H9 (cell line): ENCODE results near the gene EIF4E2. TPM values are rescaled to one million over a fixed set of nuclear protein-coding genes. Genes with fewer than 3 reads are reported as not detected.

Experiments
- DNase-seq: peaks from one replicate; pipeline ENCODE4 v3.0.0-alpha.2; 2017
- H2AFZ ChIP-seq: one replicate; pipeline ENCODE4 v1.6.1; 2013; ENCODE audit warnings: mild to moderate bottlenecking, low read length, control low read depth, moderate library complexity
- H2AK5ac ChIP-seq: 2 replicates; pipeline ENCODE4 v1.6.1; 2013; ENCODE audit warnings: low read length, control low read depth, mixed read lengths; ENCODE audit not compliant: insufficient read length
- H2BK120ac ChIP-seq: one replicate; pipeline ENCODE4 v1.6.1; 2013; ENCODE audit warnings: low read depth, mild to moderate bottlenecking, low read length, control low read depth, inconsistent platforms; ENCODE audit not compliant: poor library complexity, severe bottlenecking
- H2BK12ac ChIP-seq: 2 replicates; pipeline ENCODE4 v1.6.1; 2013; ENCODE audit warnings: low read length, control low read depth, mixed read lengths, low read depth; ENCODE audit not compliant: insufficient read length
- H2BK15ac ChIP-seq: 2 replicates; pipeline ENCODE4 v1.6.1; 2013; ENCODE audit warnings: low read depth, low read length, control low read depth
- H2BK20ac ChIP-seq: one replicate; pipeline ENCODE4 v1.6.1; 2013; ENCODE audit warnings: low read depth, mild to moderate bottlenecking, low read length, control low read depth, inconsistent platforms; ENCODE audit not compliant: poor library complexity, severe bottlenecking
- H2BK5ac ChIP-seq: 2 replicates; pipeline ENCODE4 v1.6.1; 2013; ENCODE audit warnings: low read length, control low read depth, mixed read lengths; ENCODE audit not compliant: insufficient read length
- H3K14ac ChIP-seq: 2 replicates; pipeline ENCODE4 v1.6.1; 2013; ENCODE audit warnings: low read length, control low read depth; ENCODE audit not compliant: insufficient read depth
- H3K18ac ChIP-seq: 2 replicates; pipeline ENCODE4 v1.6.1; 2013; ENCODE audit warnings: low read depth, mild to moderate bottlenecking, mixed read lengths, low read length, control low read depth; ENCODE audit not compliant: insufficient read length
- H3K23ac ChIP-seq: 2 replicates; pipeline ENCODE4 v1.6.1; 2013; ENCODE audit warnings: low read length, control low read depth, mixed read lengths, low read depth; ENCODE audit not compliant: insufficient read length
- H3K23me2 ChIP-seq: 2 replicates; pipeline ENCODE4 v1.6.1; 2013; ENCODE audit warnings: low read depth, mild to moderate bottlenecking, mixed read lengths, low read length, control low read depth; ENCODE audit not compliant: insufficient read length, poor library complexity, severe bottlenecking
- H3K27ac ChIP-seq: 2 replicates; pipeline ENCODE4 v1.5.1; 2013; ENCODE audit warnings: low read length, control low read depth, mixed read lengths, low read depth; ENCODE audit not compliant: insufficient read length
- H3K27me3 ChIP-seq: 2 replicates; pipeline ENCODE4 v1.6.1; 2013; ENCODE audit warnings: low read length, control low read depth, inconsistent platforms; ENCODE audit not compliant: insufficient read depth
- H3K4ac ChIP-seq: 2 replicates; pipeline ENCODE4 v1.6.1; 2013; ENCODE audit warnings: low read depth, mild to moderate bottlenecking, control low read depth, inconsistent platforms, low read length, moderate library complexity
- H3K4me1 ChIP-seq: 2 replicates; pipeline ENCODE4 v1.6.1; 2013; ENCODE audit warnings: low read length, control low read depth, inconsistent platforms; ENCODE audit not compliant: insufficient read depth
- H3K4me2 ChIP-seq: 2 replicates; pipeline ENCODE4 v1.6.1; 2013; ENCODE audit warnings: low read length, control low read depth, mixed read lengths; ENCODE audit not compliant: insufficient read length, insufficient read depth
- H3K56ac ChIP-seq: 2 replicates; pipeline ENCODE4 v1.6.1; 2013; ENCODE audit warnings: low read depth, mild to moderate bottlenecking, mixed read lengths, low read length, control low read depth; ENCODE audit not compliant: insufficient read length
- H3K79me1 ChIP-seq: 2 replicates; pipeline ENCODE4 v1.6.1; 2013; ENCODE audit warnings: low read depth, mild to moderate bottlenecking, moderate library complexity, low read length, control low read depth, inconsistent platforms; ENCODE audit not compliant: insufficient read depth, poor library complexity, severe bottlenecking
- H3K79me2 ChIP-seq: 2 replicates; pipeline ENCODE4 v1.6.1; 2013; ENCODE audit warnings: low read length, control low read depth, inconsistent platforms; ENCODE audit not compliant: insufficient read depth
- H3K9ac ChIP-seq: 2 replicates; pipeline ENCODE4 v1.6.1; 2013; ENCODE audit warnings: low read length, control low read depth, mixed read lengths; ENCODE audit not compliant: insufficient read length; ENCODE audit errors: extremely low read depth
- H3K9me3 ChIP-seq: one replicate; pipeline ENCODE4 v1.6.1; 2013; ENCODE audit warnings: low read depth, low read length, inconsistent platforms; ENCODE audit not compliant: control insufficient read depth
- H3T11ph ChIP-seq: one replicate; pipeline ENCODE4 v1.6.1; 2013; ENCODE audit warnings: mild to moderate bottlenecking, low read length, control low read depth, inconsistent platforms
- H4K20me1 ChIP-seq: one replicate; pipeline ENCODE4 v1.6.1; 2013; ENCODE audit not compliant: control insufficient read depth, insufficient read length, insufficient read depth
- H4K5ac ChIP-seq: 2 replicates; pipeline ENCODE4 v1.6.1; 2013; ENCODE audit warnings: low read depth, mild to moderate bottlenecking, mixed read lengths, low read length, control low read depth; ENCODE audit not compliant: insufficient read length
- H4K8ac ChIP-seq: replicated peaks from 2 replicates; pipeline ENCODE4 v1.6.1; 2013; ENCODE audit warnings: low read length, control low read depth, mixed read lengths, low read depth; ENCODE audit not compliant: insufficient read length
- H4K91ac ChIP-seq: 2 replicates; pipeline ENCODE4 v1.6.1; 2013; ENCODE audit warnings: low read depth, mild to moderate bottlenecking, moderate library complexity, mixed read lengths, low read length, control low read depth; ENCODE audit not compliant: insufficient read length
- H3K27ac Mint-ChIP-seq, 3 experiments: 2 replicates in 2 of 3; 3 replicates in 1 of 3; pipeline ENCODE4 v1.8.0; 2020 to 2021; ENCODE audit warnings: mixed read lengths in 3 of 3, mild to moderate bottlenecking in 1 of 3, moderate library complexity in 1 of 3
- H3K27me3 Mint-ChIP-seq: 2 replicates; pipeline ENCODE4 v1.8.0; 2021; ENCODE audit warnings: low read depth, mild to moderate bottlenecking, moderate library complexity, mixed read lengths
- H3K36me3 Mint-ChIP-seq, 3 experiments: 2 replicates in 2 of 3; 3 replicates in 1 of 3; pipeline ENCODE4 v1.8.0; 2020 to 2021; ENCODE audit warnings: low read depth in 3 of 3, mixed read lengths in 3 of 3; ENCODE audit not compliant: insufficient read depth in 1 of 3
- H3K4me1 Mint-ChIP-seq, 2 experiments: 2 replicates each; pipeline ENCODE4 v1.8.0; 2020; ENCODE audit warnings: mixed read lengths in 2 of 2
- H3K4me3 Mint-ChIP-seq, 2 experiments: 2 replicates in 1 of 2; 3 replicates in 1 of 2; pipeline ENCODE4 v1.8.0; 2020 to 2021; ENCODE audit warnings: mild to moderate bottlenecking in 2 of 2, mixed read lengths in 2 of 2, moderate library complexity in 1 of 2
- H3K9me3 Mint-ChIP-seq, 2 experiments: 2 replicates in 1 of 2; 3 replicates in 1 of 2; pipeline ENCODE4 v1.8.0; 2020; ENCODE audit warnings: mild to moderate bottlenecking in 2 of 2, mixed read lengths in 2 of 2, moderate library complexity in 1 of 2
- CTCF ChIP-seq: fragments of 200-600 bp; sonication (generic); conservative IDR thresholded peaks from 3 replicates; pipeline ENCODE4 v1.8.0; 2021; ENCODE audit warnings: antibody characterized with exemption, mild to moderate bottlenecking
- WGBS: extraction: QIAGEN DNeasy Blood & Tissue Kit; methylation state at CpG from one replicate; pipeline ENCODE4 v1.1.7; 2013; ENCODE audit warnings: missing lambda C conversion rate, low lambda C conversion rate, mixed read lengths; ENCODE audit not compliant: insufficient read length; ENCODE audit errors: extremely low coverage; 5-methylcytosine and 5-hydroxymethylcytosine counted together
- total RNA-seq: library from RNA; stranded (reverse); gene quantifications from 2 replicates; pipeline ENCODE4 v1.2.1, GENCODE V29; 2021

The EIF4E2 gene
- total RNA-seq, 1 experiment from 2014 or later = 109 TPM

- no peak for TF ChIP-seq CTCF
- no peak overlapping the region for H2BK120ac ChIP-seq
- H2BK5ac ChIP-seq = no peak overlapping the region
- no peak overlapping the region for H2BK12ac ChIP-seq
- no peaks in the 10 kb centered on the region for H3K23me2 ChIP-seq
- no peak overlapping the region for H3K4ac ChIP-seq
- H4K91ac ChIP-seq = no peak overlapping the region
- no peak overlapping the region for H3K9ac ChIP-seq
- no peak overlapping the region for H4K5ac ChIP-seq
- no peak overlapping the region for H2BK20ac ChIP-seq
- peaks cover 10% of the 10 kb centered on the region for H3K27me3 Mint-ChIP-seq
- H3T11ph ChIP-seq = no peak overlapping the region
- no peak overlapping the region for H3K14ac ChIP-seq
- H3K23ac ChIP-seq = no peak overlapping the region
- no peaks in the 10 kb centered on the region for H3K79me2 ChIP-seq
- no peak overlapping the region for H3K56ac ChIP-seq
- no peak overlapping the region for H3K4me2 ChIP-seq
- peaks cover 27 to 33% of the 10 kb centered on the region in 2 experiments for H3K4me1 Mint-ChIP-seq
- no peak overlapping the region for H3K18ac ChIP-seq
- peaks cover 4% of the 10 kb centered on the region; the same call in 1 of the 2 replicates for H3K4me1 ChIP-seq
- H3K27ac Mint-ChIP-seq = peak overlapping the region in 2 of 3 experiments; percentile 28 to 73; a peak in 4 of 7 replicates
- WGBS = no CpG with 5 or more reads among the region's 4 CpGs
- no peak overlapping the region for H2BK15ac ChIP-seq
- H4K8ac ChIP-seq = no peak overlapping the region
- H3K79me1 ChIP-seq = no peaks in the 10 kb centered on the region
- H3K27ac ChIP-seq = no peak overlapping the region
- no peak for DNase-seq
- no peaks in the 10 kb centered on the region for H4K20me1 ChIP-seq
- no peak overlapping the region for H2AFZ ChIP-seq
- no peaks in the 10 kb centered on the region for H3K9me3 ChIP-seq
- no peaks in the 10 kb centered on the region; the same call in 1 of the 2 replicates for H3K27me3 ChIP-seq
- no peak overlapping the region for H2AK5ac ChIP-seq
- peaks cover 4 to 8% of the 10 kb centered on the region in 2 experiments; a peak in 4 of 5 replicates for H3K9me3 Mint-ChIP-seq
- no peak overlapping the region for H3K4me3 Mint-ChIP-seq
- H3K36me3 Mint-ChIP-seq = peaks cover 0 to 5% (median under 1%) of the 10 kb centered on the region in 3 experiments; a peak in 2 of 7 replicates
Measured at GRCh38 chr2:232538671-232539070, 11.8 kb upstream of the EIF4E2 start.
